Astrocyte of the cerebellum (primary cell): ENCODE data around the gene KDM7A.
"Not testable (repeated sequence)": the region's sequence is repeated elsewhere in the genome, so short reads cannot be mapped to it uniquely, and the experiment has no call there.

Source experiments
- DNase-seq: peaks from one replicate; pipeline ENCODE4 v3.0.0-alpha.2; 2011; ENCODE audit warnings: low read depth
- H3K4me3 ChIP-seq: 2 replicates; pipeline ENCODE4 v1.5.1; 2011; ENCODE audit warnings: mild to moderate bottlenecking, low read depth, low read length, moderate library complexity
- in situ Hi-C: cut with HindIII; loops from 2 replicates; pipeline ENCODE4 v1.10.0; 2017; ENCODE audit warnings: low sequenced_read_pairs
- TF ChIP-seq, protein P1 (sequence below): IDR thresholded peaks from 2 replicates; pipeline ENCODE4 v1.5.1; 2012; ENCODE audit warnings: low read length, low read depth, moderate library complexity, mild to moderate bottlenecking; ENCODE audit errors: missing control alignments

Gene KDM7A

DNA sequence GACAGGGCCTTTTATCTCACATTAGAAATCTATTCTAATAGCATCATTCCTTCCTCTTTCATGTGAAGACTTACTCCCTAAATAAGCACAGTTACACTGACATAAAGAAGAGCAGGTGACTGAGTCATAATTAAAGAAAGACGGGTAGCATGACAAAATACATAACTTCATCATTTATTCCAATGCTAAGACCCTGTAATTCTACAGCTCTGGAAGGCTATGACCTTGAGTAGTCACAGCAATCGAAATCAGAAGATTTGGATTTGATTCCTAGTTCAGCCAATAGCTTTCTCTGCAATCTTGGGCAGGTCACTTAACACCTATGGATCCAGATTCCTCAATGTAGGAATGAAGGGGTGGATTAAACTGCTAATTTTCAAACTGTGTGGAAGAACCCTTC, 42.7 kb downstream of the KDM7A start:
- no peak for DNase-seq
- TF ChIP-seq, protein P1, sequence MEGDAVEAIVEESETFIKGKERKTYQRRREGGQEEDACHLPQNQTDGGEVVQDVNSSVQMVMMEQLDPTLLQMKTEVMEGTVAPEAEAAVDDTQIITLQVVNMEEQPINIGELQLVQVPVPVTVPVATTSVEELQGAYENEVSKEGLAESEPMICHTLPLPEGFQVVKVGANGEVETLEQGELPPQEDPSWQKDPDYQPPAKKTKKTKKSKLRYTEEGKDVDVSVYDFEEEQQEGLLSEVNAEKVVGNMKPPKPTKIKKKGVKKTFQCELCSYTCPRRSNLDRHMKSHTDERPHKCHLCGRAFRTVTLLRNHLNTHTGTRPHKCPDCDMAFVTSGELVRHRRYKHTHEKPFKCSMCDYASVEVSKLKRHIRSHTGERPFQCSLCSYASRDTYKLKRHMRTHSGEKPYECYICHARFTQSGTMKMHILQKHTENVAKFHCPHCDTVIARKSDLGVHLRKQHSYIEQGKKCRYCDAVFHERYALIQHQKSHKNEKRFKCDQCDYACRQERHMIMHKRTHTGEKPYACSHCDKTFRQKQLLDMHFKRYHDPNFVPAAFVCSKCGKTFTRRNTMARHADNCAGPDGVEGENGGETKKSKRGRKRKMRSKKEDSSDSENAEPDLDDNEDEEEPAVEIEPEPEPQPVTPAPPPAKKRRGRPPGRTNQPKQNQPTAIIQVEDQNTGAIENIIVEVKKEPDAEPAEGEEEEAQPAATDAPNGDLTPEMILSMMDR, result no peak
- in situ Hi-C loops, result no loop called here
- H3K4me3 ChIP-seq, result no peak overlapping the region

DNA sequence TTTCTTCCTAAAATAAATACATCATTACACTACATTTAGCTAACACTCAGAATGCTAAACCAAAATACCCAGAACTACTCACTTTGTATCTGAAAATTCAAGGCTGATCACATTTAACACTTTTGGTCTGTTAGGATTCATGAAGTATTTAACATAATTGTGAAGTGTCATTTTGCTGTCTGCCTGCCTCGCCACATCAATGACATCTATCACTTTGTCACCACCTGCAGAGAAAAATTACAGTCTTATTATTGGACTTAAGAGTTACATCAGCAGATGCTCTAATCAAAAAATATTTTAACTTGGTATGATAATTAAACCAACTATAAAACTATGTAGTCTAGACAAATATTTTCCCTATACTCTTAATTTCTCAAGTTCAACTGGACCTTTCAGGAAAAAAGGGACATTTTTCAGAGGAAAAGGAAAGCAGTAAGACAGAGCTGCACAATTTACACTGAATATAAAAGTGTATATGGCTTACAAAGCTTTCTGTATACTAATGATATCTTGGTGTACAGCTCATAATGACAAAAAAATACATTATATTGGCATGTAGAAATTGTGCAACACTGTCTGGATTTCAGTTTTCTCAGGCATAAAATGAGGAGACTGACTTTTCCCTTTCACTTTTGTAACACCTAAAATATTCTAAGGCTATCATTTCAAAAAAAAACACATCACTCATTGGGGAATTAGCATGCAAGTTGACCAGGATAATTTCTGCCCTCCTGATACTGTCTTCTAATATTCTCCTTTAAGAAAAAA, 49.2 kb downstream of the KDM7A start:
- in situ Hi-C loops, result no loop called here
- TF ChIP-seq, protein P1, result no peak
- DNase-seq, result no peak
- H3K4me3 ChIP-seq, result no peak overlapping the region

DNA sequence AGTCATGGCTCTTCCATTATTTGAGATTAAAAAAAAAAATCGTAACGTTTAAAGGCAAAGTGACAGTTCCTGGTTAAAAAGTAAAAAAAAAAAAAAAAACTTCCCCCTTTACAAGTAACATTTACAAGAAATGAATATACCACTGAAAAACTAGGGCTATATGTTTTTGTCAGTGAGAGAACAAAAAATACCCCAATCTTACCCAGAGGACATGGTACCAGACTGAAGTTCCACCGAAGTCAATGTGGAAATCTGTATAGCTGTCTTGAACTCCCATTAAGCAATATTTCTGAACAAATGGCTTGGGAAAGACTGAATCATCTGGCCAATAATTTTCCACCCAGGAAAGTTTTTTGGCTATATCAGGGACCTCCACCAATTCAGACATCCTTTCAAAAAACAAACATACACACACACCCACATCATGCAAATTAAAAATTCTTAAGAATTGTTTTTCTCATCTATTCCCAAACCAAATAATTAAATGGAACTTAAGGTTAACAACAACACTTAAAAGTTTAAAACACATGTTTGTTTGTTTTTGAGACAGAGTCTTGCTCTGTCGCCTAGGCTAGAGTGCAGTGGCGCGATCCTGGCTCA, 50.2 kb downstream of the KDM7A start:
- no peak for DNase-seq

DNA sequence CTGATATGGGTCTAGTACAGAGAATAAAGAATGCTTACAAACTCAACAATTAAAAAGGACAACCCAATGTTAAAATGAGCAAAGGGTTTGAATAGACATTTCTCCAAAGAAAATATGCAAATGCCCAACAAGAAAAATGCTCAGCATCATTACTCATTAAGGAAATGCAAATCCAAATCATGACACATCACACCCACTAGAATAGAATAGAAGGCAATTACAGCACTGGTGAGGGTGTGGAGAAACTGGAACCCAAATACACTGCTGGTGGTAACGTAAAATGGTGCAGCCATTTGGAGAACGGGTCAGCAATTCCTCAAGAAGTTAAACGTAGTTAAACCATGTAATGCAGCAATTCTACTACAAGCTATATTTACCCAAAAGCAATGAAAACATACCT, 53.8 kb downstream of the KDM7A start:
- no peak for DNase-seq
- in situ Hi-C loops, result no loop called here

More for the DNA sequence above, 50.2 kb downstream of the KDM7A start:
- in situ Hi-C loops, result no loop called here
- TF ChIP-seq, protein P1, result no peak
- no peak overlapping the region for H3K4me3 ChIP-seq

DNA sequence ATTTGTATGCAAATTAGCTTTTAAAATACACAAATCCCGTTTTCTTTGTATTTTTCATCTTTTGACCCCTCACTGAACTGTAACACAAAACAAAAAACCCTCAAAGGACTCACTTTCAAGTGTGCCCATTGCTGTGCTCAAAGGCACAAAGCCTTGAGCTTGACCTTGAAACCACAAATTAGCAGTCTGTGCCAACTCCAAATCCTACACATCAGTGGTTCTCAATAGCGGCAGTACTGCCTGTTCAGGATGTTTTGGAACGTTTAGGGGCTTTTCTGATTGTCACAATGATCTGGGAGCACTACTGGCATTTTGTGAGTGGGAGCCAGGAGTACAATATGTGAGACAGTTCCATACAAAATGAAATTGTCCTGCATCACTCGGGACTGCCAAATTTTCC, 55.5 kb downstream of the KDM7A start:
- TF ChIP-seq, protein P1, result no peak
- in situ Hi-C loops, result no loop called here
- DNase-seq, result peak; percentile 79
- H3K4me3 ChIP-seq, result no peak overlapping the region

More for the DNA sequence above, 53.8 kb downstream of the KDM7A start:
- no peak overlapping the region for H3K4me3 ChIP-seq
- TF ChIP-seq, protein P1, result no peak

DNA sequence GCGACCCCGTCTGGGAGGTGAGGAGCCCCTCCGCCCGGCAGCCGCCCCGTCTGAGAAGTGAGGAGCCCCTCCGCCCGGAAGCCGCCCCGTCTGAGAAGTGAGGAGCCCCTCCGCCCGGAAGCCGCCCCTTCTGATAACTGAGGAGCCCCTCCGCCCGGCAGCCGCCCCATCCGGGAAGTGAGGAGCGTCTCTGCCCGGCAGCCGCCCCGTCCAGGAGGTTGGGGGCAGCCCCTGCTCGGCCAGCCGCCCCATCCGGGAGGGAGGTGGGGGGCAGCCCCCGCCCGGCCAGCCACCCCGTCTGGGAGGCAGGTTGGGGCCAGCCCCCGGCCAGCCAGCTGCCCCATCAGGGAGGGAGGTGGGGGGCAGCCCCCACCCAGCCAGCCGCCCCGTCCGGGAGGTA, 62.0 kb downstream of the KDM7A start:
- DNase-seq, in situ Hi-C loops, H3K4me3 ChIP-seq: not testable (repeated sequence)

DNA sequence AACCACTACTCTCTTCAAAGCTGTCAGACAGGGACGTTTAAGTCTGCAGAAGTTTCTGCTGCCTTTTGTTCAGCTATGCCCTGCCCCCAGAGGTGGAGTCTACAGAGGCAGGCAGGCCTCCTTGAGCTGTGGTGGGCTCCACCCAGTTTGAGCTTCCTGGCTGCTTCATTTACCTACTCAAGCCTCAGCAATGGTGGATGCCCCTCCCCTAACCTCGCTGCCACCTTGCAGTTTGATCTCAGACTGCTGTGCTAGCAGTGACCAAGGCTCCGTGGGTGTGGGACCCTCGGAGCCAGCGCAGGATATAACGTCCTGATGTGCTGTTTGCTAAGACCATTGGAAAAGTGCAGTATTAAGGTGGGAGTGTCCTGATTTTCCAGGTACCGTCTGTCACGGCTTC, 68.0 kb downstream of the KDM7A start:
- DNase-seq, in situ Hi-C loops, H3K4me3 ChIP-seq: not testable (repeated sequence)
